GM23338 (cell line): Measurements from ENCODE around the gene MSS51. TPM values are rescaled to one million over a fixed set of nuclear protein-coding genes. Genes with fewer than 3 reads are reported as not detected.

ENCODE experiments used
- ATAC-seq: fragments of 200-7000 bp; cut with Tn5 transposase; 3 replicates; pipeline ENCODE4 v1.9.1; 2020
- DNase-seq: peaks from one replicate; pipeline ENCODE4 v3.0.0-alpha.2; 2015; ENCODE audit warnings: low spot score
- H2AFZ ChIP-seq: fragments of 200-600 bp; sonication (generic); 2 replicates; pipeline ENCODE4 v1.8.0; 2016; ENCODE audit warnings: antibody characterized with exemption, mild to moderate bottlenecking, moderate library complexity
- H3F3A ChIP-seq: fragments of 200-600 bp; sonication (generic); replicated peaks from 2 replicates; pipeline ENCODE4 v1.8.0; 2017; ENCODE audit warnings: antibody characterized with exemption, mixed run types, low read depth
- H3K27ac ChIP-seq: fragments of 200-600 bp; sonication (generic); 2 replicates; pipeline ENCODE4 v1.6.1; 2016; ENCODE audit warnings: low read depth
- H3K27me3 ChIP-seq: fragments of 200-600 bp; sonication (generic); 2 replicates; pipeline ENCODE4 v1.8.0; 2016; ENCODE audit warnings: mild to moderate bottlenecking, mixed run types, moderate library complexity; ENCODE audit not compliant: insufficient read depth
- H3K36me3 ChIP-seq: fragments of 200-600 bp; sonication (generic); 2 replicates; pipeline ENCODE4 v1.8.0; 2016; ENCODE audit warnings: mild to moderate bottlenecking; ENCODE audit not compliant: insufficient read depth
- H3K4me1 ChIP-seq: fragments of 200-600 bp; sonication (generic); 2 replicates; pipeline ENCODE4 v1.8.0; 2016; ENCODE audit warnings: mild to moderate bottlenecking, moderate library complexity; ENCODE audit not compliant: insufficient read depth
- H3K4me2 ChIP-seq: fragments of 200-600 bp; sonication (generic); 2 replicates; pipeline ENCODE4 v1.7.1; 2017; ENCODE audit warnings: mixed run types
- H3K4me3 ChIP-seq: fragments of 200-600 bp; sonication (generic); 2 replicates; pipeline ENCODE4 v1.6.1; 2016; ENCODE audit warnings: mixed run types
- H3K79me2 ChIP-seq: fragments of 200-600 bp; sonication (generic); replicated peaks from 2 replicates; pipeline ENCODE4 v1.8.0; 2017; ENCODE audit warnings: mild to moderate bottlenecking; ENCODE audit not compliant: insufficient read depth
- H3K9me2 ChIP-seq: fragments of 200-600 bp; sonication (generic); 2 replicates; pipeline ENCODE4 v1.8.0; 2017; ENCODE audit not compliant: insufficient read depth
- H4K20me1 ChIP-seq: fragments of 200-600 bp; sonication (generic); replicated peaks from 2 replicates; pipeline ENCODE4 v1.8.0; 2017; ENCODE audit warnings: mild to moderate bottlenecking; ENCODE audit not compliant: insufficient read depth
- H3K27ac Mint-ChIP-seq: 2 replicates; pipeline ENCODE4 v1.8.0; 2020; ENCODE audit warnings: inconsistent platforms, mild to moderate bottlenecking, moderate library complexity, mixed read lengths
- H3K27me3 Mint-ChIP-seq: 3 replicates; pipeline ENCODE4 v1.8.0; 2022; ENCODE audit warnings: low read depth, mild to moderate bottlenecking, moderate library complexity, mixed read lengths, inconsistent platforms; ENCODE audit not compliant: insufficient read depth, poor library complexity
- H3K36me3 Mint-ChIP-seq: 3 replicates; pipeline ENCODE4 v1.8.0; 2021; ENCODE audit warnings: low read depth, mild to moderate bottlenecking, inconsistent platforms, moderate library complexity, mixed read lengths
- H3K4me1 Mint-ChIP-seq: 3 replicates; pipeline ENCODE4 v1.8.0; 2020; ENCODE audit warnings: mild to moderate bottlenecking, inconsistent platforms, mixed read lengths
- H3K4me3 Mint-ChIP-seq: 3 replicates; pipeline ENCODE4 v1.8.0; 2021; ENCODE audit warnings: moderate library complexity, mild to moderate bottlenecking, inconsistent platforms, mixed read lengths
- H3K9me3 Mint-ChIP-seq: 3 replicates; pipeline ENCODE4 v1.8.0; 2020; ENCODE audit warnings: moderate library complexity, mild to moderate bottlenecking, inconsistent platforms, mixed read lengths
- CREB1 ChIP-seq: fragments of 250-450 bp; sonication (Bioruptor Pico); IDR thresholded peaks from 2 replicates; pipeline ENCODE4 v1.5.0; 2020; ENCODE audit warnings: low read depth, mild to moderate bottlenecking, moderate library complexity
- ETS1 ChIP-seq: IDR thresholded peaks from 2 replicates; pipeline ENCODE4 v1.6.1; 2016; ENCODE audit warnings: antibody characterized with exemption
- JUNB ChIP-seq: IDR thresholded peaks from one replicate; pipeline ENCODE4 v1.6.1; 2016; ENCODE audit warnings: antibody characterized with exemption; ENCODE audit not compliant: unreplicated experiment
- NANOG ChIP-seq: IDR thresholded peaks from 2 replicates; pipeline ENCODE4 v1.6.1; 2016; ENCODE audit warnings: antibody characterized with exemption, borderline replicate concordance
- POLR2AphosphoS5 ChIP-seq: IDR thresholded peaks from 2 replicates; pipeline ENCODE4 v1.6.1; 2016; ENCODE audit warnings: antibody characterized with exemption, low read depth
- STAT1 ChIP-seq: IDR thresholded peaks from one replicate; pipeline ENCODE4 v1.6.1; 2016; ENCODE audit warnings: antibody characterized with exemption; ENCODE audit not compliant: unreplicated experiment
- ZNF331 ChIP-seq: fragments of 250-450 bp; sonication (Bioruptor Pico); IDR thresholded peaks from 2 replicates; pipeline ENCODE4 v1.5.0; 2020; ENCODE audit warnings: low read depth, mild to moderate bottlenecking, moderate library complexity
- ZNF462 ChIP-seq: fragments of 250-450 bp; sonication (Bioruptor Pico); IDR thresholded peaks from 2 replicates; pipeline ENCODE4 v1.5.0; 2020; ENCODE audit warnings: mild to moderate bottlenecking, moderate library complexity
- polyA plus RNA-seq: library from polyadenylated mRNA; unstranded; fragments of >200 nt; fragmentation: Nextera tagmentation; extraction: Ambion mirVana; gene quantifications from 2 replicates; pipeline ENCODE4 v1.2.1, GENCODE V29; 2016
- total RNA-seq: library from RNA; depleted of rRNA; stranded (reverse); fragments of >200 nt; shearing (Covaris generic); gene quantifications from 2 replicates; pipeline ENCODE4 v1.2.3, GENCODE V29; 2014
- TF ChIP-seq, protein P1 (sequence below): IDR thresholded peaks from one replicate; pipeline ENCODE4 v1.6.1; 2018; ENCODE audit warnings: antibody characterized with exemption; ENCODE audit not compliant: unreplicated experiment
- TF ChIP-seq, protein P2 (sequence below), 2 experiments: fragments of 200-600 bp in 1 of 2; sonication (generic) in 1 of 2; conservative IDR thresholded peaks; 2 replicates each; pipeline versions ENCODE4 v1.5.1 to v1.6.1; 2016 to 2017; ENCODE audit warnings: antibody characterized with exemption in 2 of 2, low read depth in 2 of 2, mild to moderate bottlenecking in 2 of 2, moderate library complexity in 1 of 2

Gene MSS51
- total and polyA plus RNA-seq, 2 experiments from 2014 or later: 1.1 to 5.1 TPM

- TF ChIP-seq ZNF462 (CRISPR knock-in tag) (no peak), CREB1 (CRISPR knock-in tag) (no peak), STAT1 (no peak)
Measured at GRCh38 chr10:73386583-73386982, 46.8 kb downstream of the MSS51 start (continued).

DNA sequence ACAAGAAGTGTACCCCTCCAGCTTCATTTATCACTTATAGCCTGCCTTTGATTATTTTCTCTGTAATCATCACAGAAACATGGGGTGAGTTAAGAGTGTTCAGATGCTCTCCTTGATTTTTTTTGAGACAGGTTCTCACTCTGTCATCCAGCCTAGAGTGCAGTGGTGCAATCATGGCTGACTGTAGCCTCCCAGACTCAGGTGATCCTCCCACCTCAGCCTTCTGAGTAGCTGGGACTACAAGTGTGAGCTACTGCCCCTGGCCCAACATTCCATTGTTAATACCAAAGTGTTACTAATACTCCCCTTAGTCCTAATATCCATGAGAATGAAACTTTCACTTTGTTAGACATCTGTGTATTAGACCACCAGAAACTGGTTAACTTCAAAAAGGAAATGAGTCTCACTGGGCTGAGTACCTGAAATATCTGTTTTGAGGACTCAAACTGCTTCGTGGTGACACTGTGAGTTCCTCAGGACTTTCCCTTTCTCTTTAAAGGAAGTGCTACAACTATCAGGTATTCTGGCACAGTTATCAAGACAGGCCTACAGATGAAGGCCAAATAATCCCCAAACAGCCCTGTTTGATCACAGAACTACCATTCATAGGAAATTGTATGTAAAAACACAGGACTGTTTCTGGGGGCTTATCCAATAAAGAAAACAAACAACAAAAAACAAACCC lies 54.2 kb downstream of the MSS51 start:
- no peak overlapping the region for H3K27ac ChIP-seq
- no peaks in the 10 kb centered on the region for H3K4me1 Mint-ChIP-seq
- ATAC-seq: no peak
- no peaks in the 10 kb centered on the region for H3K27me3 ChIP-seq
- no peak overlapping the region for H3K27ac Mint-ChIP-seq
- H3K4me3 ChIP-seq: no peak overlapping the region
- H3K27me3 Mint-ChIP-seq: no peaks in the 10 kb centered on the region
- no peaks in the 10 kb centered on the region for H3K9me3 Mint-ChIP-seq
- no peaks in the 10 kb centered on the region for H3K4me1 ChIP-seq
- H2AFZ ChIP-seq: no peak overlapping the region
- DNase-seq: no peak
- H3F3A ChIP-seq: no peaks in the 10 kb centered on the region
- H3K9me2 ChIP-seq: no peaks in the 10 kb centered on the region
- peaks cover 18% of the 10 kb centered on the region for H3K36me3 ChIP-seq
- peaks cover 48% of the 10 kb centered on the region for H3K36me3 Mint-ChIP-seq
- H3K4me2 ChIP-seq: no peak overlapping the region
- no peak overlapping the region for H3K4me3 Mint-ChIP-seq
- no peak for TF ChIP-seq ETS1
- TF ChIP-seq, protein P1, sequence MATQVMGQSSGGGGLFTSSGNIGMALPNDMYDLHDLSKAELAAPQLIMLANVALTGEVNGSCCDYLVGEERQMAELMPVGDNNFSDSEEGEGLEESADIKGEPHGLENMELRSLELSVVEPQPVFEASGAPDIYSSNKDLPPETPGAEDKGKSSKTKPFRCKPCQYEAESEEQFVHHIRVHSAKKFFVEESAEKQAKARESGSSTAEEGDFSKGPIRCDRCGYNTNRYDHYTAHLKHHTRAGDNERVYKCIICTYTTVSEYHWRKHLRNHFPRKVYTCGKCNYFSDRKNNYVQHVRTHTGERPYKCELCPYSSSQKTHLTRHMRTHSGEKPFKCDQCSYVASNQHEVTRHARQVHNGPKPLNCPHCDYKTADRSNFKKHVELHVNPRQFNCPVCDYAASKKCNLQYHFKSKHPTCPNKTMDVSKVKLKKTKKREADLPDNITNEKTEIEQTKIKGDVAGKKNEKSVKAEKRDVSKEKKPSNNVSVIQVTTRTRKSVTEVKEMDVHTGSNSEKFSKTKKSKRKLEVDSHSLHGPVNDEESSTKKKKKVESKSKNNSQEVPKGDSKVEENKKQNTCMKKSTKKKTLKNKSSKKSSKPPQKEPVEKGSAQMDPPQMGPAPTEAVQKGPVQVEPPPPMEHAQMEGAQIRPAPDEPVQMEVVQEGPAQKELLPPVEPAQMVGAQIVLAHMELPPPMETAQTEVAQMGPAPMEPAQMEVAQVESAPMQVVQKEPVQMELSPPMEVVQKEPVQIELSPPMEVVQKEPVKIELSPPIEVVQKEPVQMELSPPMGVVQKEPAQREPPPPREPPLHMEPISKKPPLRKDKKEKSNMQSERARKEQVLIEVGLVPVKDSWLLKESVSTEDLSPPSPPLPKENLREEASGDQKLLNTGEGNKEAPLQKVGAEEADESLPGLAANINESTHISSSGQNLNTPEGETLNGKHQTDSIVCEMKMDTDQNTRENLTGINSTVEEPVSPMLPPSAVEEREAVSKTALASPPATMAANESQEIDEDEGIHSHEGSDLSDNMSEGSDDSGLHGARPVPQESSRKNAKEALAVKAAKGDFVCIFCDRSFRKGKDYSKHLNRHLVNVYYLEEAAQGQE: no peak
- no peak for TF ChIP-seq NANOG
- TF ChIP-seq STAT1: no peak
- no peak for TF ChIP-seq CREB1 (CRISPR knock-in tag)
- TF ChIP-seq ZNF331 (CRISPR knock-in tag): no peak
- TF ChIP-seq, protein P2, sequence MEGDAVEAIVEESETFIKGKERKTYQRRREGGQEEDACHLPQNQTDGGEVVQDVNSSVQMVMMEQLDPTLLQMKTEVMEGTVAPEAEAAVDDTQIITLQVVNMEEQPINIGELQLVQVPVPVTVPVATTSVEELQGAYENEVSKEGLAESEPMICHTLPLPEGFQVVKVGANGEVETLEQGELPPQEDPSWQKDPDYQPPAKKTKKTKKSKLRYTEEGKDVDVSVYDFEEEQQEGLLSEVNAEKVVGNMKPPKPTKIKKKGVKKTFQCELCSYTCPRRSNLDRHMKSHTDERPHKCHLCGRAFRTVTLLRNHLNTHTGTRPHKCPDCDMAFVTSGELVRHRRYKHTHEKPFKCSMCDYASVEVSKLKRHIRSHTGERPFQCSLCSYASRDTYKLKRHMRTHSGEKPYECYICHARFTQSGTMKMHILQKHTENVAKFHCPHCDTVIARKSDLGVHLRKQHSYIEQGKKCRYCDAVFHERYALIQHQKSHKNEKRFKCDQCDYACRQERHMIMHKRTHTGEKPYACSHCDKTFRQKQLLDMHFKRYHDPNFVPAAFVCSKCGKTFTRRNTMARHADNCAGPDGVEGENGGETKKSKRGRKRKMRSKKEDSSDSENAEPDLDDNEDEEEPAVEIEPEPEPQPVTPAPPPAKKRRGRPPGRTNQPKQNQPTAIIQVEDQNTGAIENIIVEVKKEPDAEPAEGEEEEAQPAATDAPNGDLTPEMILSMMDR (conservative IDR thresholded peaks at IDR 0.05; ENCODE audit: low read depth in 2 of 2): no peak
- TF ChIP-seq POLR2AphosphoS5: no peak
- TF ChIP-seq JUNB: no peak
- H4K20me1 ChIP-seq: no peaks in the 10 kb centered on the region
- H3K79me2 ChIP-seq: no peaks in the 10 kb centered on the region
